Measurements from ENCODE around the gene SBF2.

DNA sequence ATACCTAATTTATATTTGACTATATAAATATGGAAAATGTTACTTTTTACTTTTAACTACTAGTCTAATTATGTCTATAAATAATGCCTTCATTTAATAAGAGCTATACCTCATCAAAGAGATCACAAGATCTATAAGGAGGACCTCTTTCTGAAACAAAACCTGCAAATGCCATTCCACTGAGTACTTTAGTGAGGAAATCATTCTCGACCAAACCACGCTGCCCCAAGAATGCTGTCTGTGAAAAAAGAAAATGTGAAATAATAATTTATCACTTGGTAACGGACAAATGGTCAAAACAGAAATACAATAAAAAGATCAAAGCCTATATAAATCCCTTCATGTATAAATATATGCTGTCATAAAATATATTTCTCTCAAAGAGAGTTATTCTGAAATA, 301.7 kb downstream of the SBF2 start:
- TF ChIP-seq, protein P1, sequence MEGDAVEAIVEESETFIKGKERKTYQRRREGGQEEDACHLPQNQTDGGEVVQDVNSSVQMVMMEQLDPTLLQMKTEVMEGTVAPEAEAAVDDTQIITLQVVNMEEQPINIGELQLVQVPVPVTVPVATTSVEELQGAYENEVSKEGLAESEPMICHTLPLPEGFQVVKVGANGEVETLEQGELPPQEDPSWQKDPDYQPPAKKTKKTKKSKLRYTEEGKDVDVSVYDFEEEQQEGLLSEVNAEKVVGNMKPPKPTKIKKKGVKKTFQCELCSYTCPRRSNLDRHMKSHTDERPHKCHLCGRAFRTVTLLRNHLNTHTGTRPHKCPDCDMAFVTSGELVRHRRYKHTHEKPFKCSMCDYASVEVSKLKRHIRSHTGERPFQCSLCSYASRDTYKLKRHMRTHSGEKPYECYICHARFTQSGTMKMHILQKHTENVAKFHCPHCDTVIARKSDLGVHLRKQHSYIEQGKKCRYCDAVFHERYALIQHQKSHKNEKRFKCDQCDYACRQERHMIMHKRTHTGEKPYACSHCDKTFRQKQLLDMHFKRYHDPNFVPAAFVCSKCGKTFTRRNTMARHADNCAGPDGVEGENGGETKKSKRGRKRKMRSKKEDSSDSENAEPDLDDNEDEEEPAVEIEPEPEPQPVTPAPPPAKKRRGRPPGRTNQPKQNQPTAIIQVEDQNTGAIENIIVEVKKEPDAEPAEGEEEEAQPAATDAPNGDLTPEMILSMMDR (optimal IDR thresholded peaks at IDR 0.05 in 1 of 3, IDR thresholded peaks at IDR 0.05 in 1 of 3, conservative IDR thresholded peaks at IDR 0.05 in 1 of 3; ENCODE audit: extremely low read depth in 1 of 3, insufficient read depth in 2 of 3, low read length in 3 of 3): no peak
- TF ChIP-seq EZH2 (IDR thresholded peaks at IDR 0.05; ENCODE audit: low read length): no peak

Data from keratinocyte (primary cell).